RWPE1 (cell line): ENCODE data around the gene CFAP90.

Source experiments
- CTCF ChIA-PET: fragments of 350-600 bp; sonication (Branson Sonifier 250); formaldehyde crosslinking; extraction: SDS; loops from one replicate; lab custom pipeline; 2021; lab: Yijun Ruan, JAX
- POLR2A ChIA-PET: fragments of 400-600 bp; formaldehyde crosslinking; extraction: SDS; loops from one replicate; lab custom pipeline; 2020; ENCODE audit warnings: antibody characterized with exemption; ENCODE audit not compliant: low non-redundant PET; lab: Yijun Ruan, JAX
- DNase-seq: peaks from one replicate; pipeline ENCODE4 v3.0.0; 2012; ENCODE audit warnings: low spot score
- H3K27ac ChIP-seq: fragments of 450-650 bp; 2 replicates; pipeline ENCODE4 v1.5.1; 2017
- TF ChIP-seq, protein P1 (sequence below): fragments of 450-650 bp; conservative IDR thresholded peaks from 2 replicates; pipeline ENCODE4 v1.5.1; 2017; ENCODE audit warnings: low read depth, mild to moderate bottlenecking

Gene CFAP90

DNA sequence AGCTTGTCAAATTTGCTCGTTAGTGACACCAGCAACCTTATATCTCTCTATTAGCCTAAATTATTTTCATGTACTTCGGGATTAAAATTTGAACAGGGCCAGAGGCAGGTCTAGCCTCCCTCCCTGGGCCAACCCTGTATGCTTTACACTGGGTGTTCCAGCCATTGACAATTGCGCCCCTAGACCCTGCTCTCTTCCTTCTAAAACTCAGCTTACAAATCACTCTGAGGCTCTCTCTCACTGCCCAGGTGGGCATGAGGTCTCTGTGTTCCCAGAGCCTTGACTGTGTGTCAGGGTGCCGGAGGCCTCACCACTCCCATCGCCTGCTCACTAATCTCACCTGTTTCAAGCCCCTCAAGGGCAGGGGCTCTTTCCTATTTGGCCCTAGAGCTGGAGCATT lies 6.4 kb upstream of the CFAP90 start:
- ChIA-PET CTCF (no interaction called here), POLR2A (interaction anchor here (1.6 kb wide), 1 partner anchor 11 kb away, joined by 3 read pairs; the partner anchor contains the start of genes FASTKD3 and MTRR)
- TF ChIP-seq, protein P1, sequence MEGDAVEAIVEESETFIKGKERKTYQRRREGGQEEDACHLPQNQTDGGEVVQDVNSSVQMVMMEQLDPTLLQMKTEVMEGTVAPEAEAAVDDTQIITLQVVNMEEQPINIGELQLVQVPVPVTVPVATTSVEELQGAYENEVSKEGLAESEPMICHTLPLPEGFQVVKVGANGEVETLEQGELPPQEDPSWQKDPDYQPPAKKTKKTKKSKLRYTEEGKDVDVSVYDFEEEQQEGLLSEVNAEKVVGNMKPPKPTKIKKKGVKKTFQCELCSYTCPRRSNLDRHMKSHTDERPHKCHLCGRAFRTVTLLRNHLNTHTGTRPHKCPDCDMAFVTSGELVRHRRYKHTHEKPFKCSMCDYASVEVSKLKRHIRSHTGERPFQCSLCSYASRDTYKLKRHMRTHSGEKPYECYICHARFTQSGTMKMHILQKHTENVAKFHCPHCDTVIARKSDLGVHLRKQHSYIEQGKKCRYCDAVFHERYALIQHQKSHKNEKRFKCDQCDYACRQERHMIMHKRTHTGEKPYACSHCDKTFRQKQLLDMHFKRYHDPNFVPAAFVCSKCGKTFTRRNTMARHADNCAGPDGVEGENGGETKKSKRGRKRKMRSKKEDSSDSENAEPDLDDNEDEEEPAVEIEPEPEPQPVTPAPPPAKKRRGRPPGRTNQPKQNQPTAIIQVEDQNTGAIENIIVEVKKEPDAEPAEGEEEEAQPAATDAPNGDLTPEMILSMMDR: no peak
- DNase-seq: no peak
- no peak overlapping the region for H3K27ac ChIP-seq

GRCh38 chr5:7856855-7857254 lies 5.9 kb upstream of the CFAP90 start:
- H3K27ac ChIP-seq: no peak overlapping the region
- no peak for DNase-seq
- ChIA-PET POLR2A (no interaction called here), CTCF (interaction anchor here (0.7 kb wide), 1 partner anchor 10 kb away, joined by 4 read pairs; no protein-coding TSS in a partner anchor)
- TF ChIP-seq, protein P1: peak; percentile 38; the same call in 1 of the 2 replicates

DNA sequence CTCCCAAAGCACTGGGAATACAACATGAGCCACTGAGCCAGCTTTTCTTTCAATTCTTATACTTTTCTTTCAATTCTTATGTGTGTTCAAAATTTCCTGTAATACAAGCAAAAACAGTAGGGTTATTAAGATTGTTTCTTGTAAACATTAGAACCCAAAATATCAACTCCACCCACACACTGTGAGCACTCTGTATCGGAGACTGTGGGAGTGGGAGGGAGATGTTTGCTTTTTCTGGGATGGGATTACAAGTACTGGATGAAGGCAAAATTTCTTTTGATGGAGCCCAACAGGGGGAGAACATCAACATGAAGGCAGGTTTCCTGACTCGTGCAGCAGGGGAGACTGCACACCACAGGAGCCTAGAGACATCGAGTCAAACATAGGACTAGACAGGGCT lies 4.7 kb upstream of the CFAP90 start:
- no peak for DNase-seq
- no peak overlapping the region for H3K27ac ChIP-seq
- ChIA-PET CTCF (interaction anchor here (0.7 kb wide), 1 partner anchor 311 kb away, joined by 3 read pairs; no protein-coding TSS in a partner anchor), POLR2A (no interaction called here)
- TF ChIP-seq, protein P1: no peak

DNA sequence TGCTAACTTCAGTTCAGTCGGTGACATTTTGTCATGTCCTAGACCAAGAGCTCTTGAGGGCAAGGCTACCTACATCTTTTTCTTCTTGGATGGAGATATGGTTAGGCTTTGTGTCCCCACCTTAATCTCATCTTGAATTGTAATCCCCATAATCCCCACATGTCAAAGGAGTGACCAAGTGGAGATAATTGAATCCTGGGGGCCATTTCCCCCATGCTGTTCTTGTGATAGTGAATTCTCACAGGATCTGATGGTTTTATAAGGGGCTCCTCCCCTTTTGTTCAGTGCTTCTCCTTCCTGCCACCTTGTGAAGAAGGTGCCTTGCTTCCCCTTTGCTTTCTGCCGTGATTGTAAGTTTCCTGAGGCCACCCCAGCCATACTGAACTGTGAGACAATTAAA lies 2.1 kb upstream of the CFAP90 start:
- no peak for DNase-seq
- TF ChIP-seq, protein P1: no peak
- no peak overlapping the region for H3K27ac ChIP-seq
- POLR2A ChIA-PET: no interaction called here
- CTCF ChIA-PET: no interaction called here

GRCh38 chr5:7852542-7852941 lies 1.6 kb upstream of the CFAP90 start:
- no peak overlapping the region for H3K27ac ChIP-seq
- TF ChIP-seq, protein P1: no peak
- ChIA-PET POLR2A (no interaction called here), CTCF (no interaction called here)
- no peak for DNase-seq

GRCh38 chr5:7851617-7852289 lies 820 bp upstream of the CFAP90 start:
- ChIA-PET CTCF (no interaction called here), POLR2A (no interaction called here)
- no peak for DNase-seq
- no peak overlapping the region for H3K27ac ChIP-seq
- TF ChIP-seq, protein P1: no peak
